Ishikawa (cell line): ENCODE results near the gene TBC1D1.

Experiments used
- CREB1 ChIP-seq: IDR thresholded peaks from 2 replicates; pipeline ENCODE4 v1.6.1; 2012; ENCODE audit warnings: low read depth
- TAF1 ChIP-seq: IDR thresholded peaks from 2 replicates; pipeline ENCODE4 v1.6.1; 2012; ENCODE audit warnings: low read depth, mild to moderate bottlenecking
- TEAD4 ChIP-seq: IDR thresholded peaks from 2 replicates; pipeline ENCODE4 v1.6.1; 2012
- ZBTB7A ChIP-seq: IDR thresholded peaks from 2 replicates; pipeline ENCODE4 v1.6.1; 2012; ENCODE audit warnings: low read depth

DNA sequence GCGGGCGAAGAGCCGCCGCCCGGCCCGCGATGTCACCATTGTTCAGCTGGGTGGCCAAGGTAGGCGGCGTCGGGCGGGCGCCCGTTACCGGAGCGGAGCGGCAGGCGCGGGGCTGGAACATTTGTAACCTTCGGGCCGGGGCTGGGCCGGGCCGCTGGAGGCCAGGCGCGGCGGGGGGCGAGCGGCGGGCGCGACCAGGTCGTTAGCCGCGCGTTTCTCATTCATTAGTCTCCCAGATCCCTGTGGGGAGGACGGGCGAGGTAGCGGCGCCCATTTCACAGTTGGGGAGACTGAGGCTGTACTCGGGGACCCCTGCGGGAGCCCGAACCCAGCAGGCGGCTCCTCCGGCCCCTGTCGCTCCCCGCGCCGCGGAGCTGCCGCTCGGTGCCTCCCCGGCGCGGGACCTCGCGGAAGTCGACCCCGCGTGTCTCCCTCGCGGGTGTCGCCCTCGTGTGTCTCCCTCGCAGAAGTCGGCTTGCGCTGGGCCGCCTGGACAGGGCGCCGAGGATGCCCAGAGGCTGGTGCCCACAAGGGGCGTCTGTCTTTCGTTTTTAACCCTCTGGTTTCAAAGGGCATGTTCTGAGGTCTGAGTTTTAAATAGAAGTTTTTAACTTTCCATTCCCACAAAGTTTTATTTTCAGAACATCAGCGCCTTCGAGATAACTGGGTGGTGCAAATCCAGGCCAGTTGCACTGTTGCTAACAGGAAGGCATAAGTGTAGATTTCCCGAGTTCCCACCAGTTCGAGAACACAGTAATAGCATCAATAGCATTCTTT is 86.8 kb downstream of the TBC1D1 start:
- TF ChIP-seq ZBTB7A (no peak; the same call in 1 of the 2 replicates), TAF1 (no peak), CREB1 (no peak), TEAD4 (no peak)
